HT1080 (cell line): ENCODE results near the gene MAP2. TPM values are rescaled to one million over a fixed set of nuclear protein-coding genes. Genes with fewer than 3 reads are reported as not detected.

ENCODE experiments used
- small RNA-seq: library from RNA; depleted of rRNA; stranded (forward); fragments of <200 nt; gene quantifications from one replicate; pipeline ENCODE3, GENCODE V24; 2014
- total RNA-seq: library from RNA; depleted of rRNA; stranded (reverse); fragments of >200 nt; shearing (Covaris generic); gene quantifications from 2 replicates; pipeline ENCODE4 v1.2.3, GENCODE V29; 2014

Gene MAP2
- total RNA-seq, 1 experiment from 2014 or later: 0.77 TPM

Small RNA genes lying within 50 kb of the gene (small RNA-seq; reads per million reads assigned to genes)
- gene RNA5SP118: not detected
